GM23248 (cell line): ENCODE data around the gene SLC2A1. TPM values are rescaled to one million over a fixed set of nuclear protein-coding genes. Genes with fewer than 3 reads are reported as not detected.

Experiments
- DNase-seq: peaks from one replicate; pipeline ENCODE4 v3.0.0-alpha.2; 2015
- H2AFZ ChIP-seq: fragments of 200-600 bp; sonication (generic); 2 replicates; pipeline ENCODE4 v1.6.1; 2016; ENCODE audit warnings: antibody characterized with exemption
- H3F3A ChIP-seq: fragments of 200-600 bp; sonication (generic); 2 replicates; pipeline ENCODE4 v1.6.1; 2016; ENCODE audit warnings: mild to moderate bottlenecking, antibody characterized with exemption, mixed run types; ENCODE audit not compliant: insufficient read depth
- H3K27ac ChIP-seq: fragments of 200-600 bp; sonication (generic); 2 replicates; pipeline ENCODE4 v1.5.1; 2016; ENCODE audit warnings: mild to moderate bottlenecking
- H3K27me3 ChIP-seq: fragments of 200-600 bp; sonication (generic); replicated peaks from 2 replicates; pipeline ENCODE4 v1.6.1; 2016; ENCODE audit warnings: mild to moderate bottlenecking; ENCODE audit not compliant: insufficient read depth
- H3K36me3 ChIP-seq: fragments of 200-600 bp; sonication (generic); 2 replicates; pipeline ENCODE4 v1.6.1; 2016; ENCODE audit warnings: low read depth, mild to moderate bottlenecking
- H3K4me1 ChIP-seq: fragments of 200-600 bp; sonication (generic); 2 replicates; pipeline ENCODE4 v1.6.1; 2016; ENCODE audit warnings: mild to moderate bottlenecking; ENCODE audit not compliant: insufficient read depth
- H3K4me2 ChIP-seq: fragments of 200-600 bp; sonication (generic); one replicate; pipeline ENCODE4 v1.6.1; 2016; ENCODE audit warnings: mild to moderate bottlenecking; ENCODE audit not compliant: unreplicated experiment
- H3K4me3 ChIP-seq: fragments of 200-600 bp; sonication (generic); 2 replicates; pipeline ENCODE4 v1.5.1; 2016; ENCODE audit warnings: mild to moderate bottlenecking
- H3K79me2 ChIP-seq: fragments of 200-600 bp; sonication (generic); 2 replicates; pipeline ENCODE4 v1.6.1; 2016; ENCODE audit warnings: mild to moderate bottlenecking; ENCODE audit not compliant: insufficient read depth
- H3K9ac ChIP-seq: fragments of 200-600 bp; sonication (generic); 2 replicates; pipeline ENCODE4 v1.6.1; 2016; ENCODE audit warnings: mild to moderate bottlenecking
- H3K9me2 ChIP-seq: fragments of 200-600 bp; sonication (generic); 2 replicates; pipeline ENCODE4 v1.6.1; 2016; ENCODE audit warnings: mixed run types, mild to moderate bottlenecking, moderate library complexity; ENCODE audit not compliant: insufficient read depth
- H3K9me3 ChIP-seq: fragments of 200-600 bp; sonication (generic); one replicate; pipeline ENCODE4 v1.6.1; 2017; ENCODE audit warnings: low read depth
- H4K20me1 ChIP-seq: fragments of 200-600 bp; sonication (generic); 2 replicates; pipeline ENCODE4 v1.6.0; 2016; ENCODE audit not compliant: insufficient read depth
- EZH2 ChIP-seq: fragments of 200-600 bp; sonication (generic); IDR thresholded peaks from 2 replicates; pipeline ENCODE4 v1.6.1; 2018; ENCODE audit warnings: antibody characterized with exemption, mild to moderate bottlenecking; ENCODE audit not compliant: insufficient read depth, poor library complexity, severe bottlenecking
- EZH2phosphoT487 ChIP-seq: fragments of 200-600 bp; sonication (generic); IDR thresholded peaks from 2 replicates; pipeline ENCODE4 v1.6.1; 2018; ENCODE audit warnings: antibody characterized with exemption, moderate library complexity, mild to moderate bottlenecking, low read depth; ENCODE audit not compliant: insufficient read depth
- WGBS, 2 experiments: methylation state at CpG; one replicate each; pipeline ENCODE4 v1.1.6; 2015 to 2017; ENCODE audit warnings: low lambda C conversion rate in 2 of 2, low coverage in 1 of 2; ENCODE audit errors: missing lambda C conversion rate in 2 of 2; 5-methylcytosine and 5-hydroxymethylcytosine counted together
- in situ Hi-C: fragments of 300-500 bp; cut with MboI; formaldehyde crosslinking; loops from 2 replicates; pipeline ENCODE4 v1.15.0; 2020
- polyA plus RNA-seq: library from polyadenylated mRNA; unstranded; fragments of >200 nt; fragmentation: Nextera tagmentation; extraction: Ambion mirVana; gene quantifications from 2 replicates; pipeline ENCODE4 v1.2.1, GENCODE V29; 2016
- total RNA-seq: library from RNA; depleted of rRNA; stranded (reverse); fragments of >200 nt; shearing (Covaris generic); gene quantifications from 2 replicates; pipeline ENCODE4 v1.2.3, GENCODE V29; 2014

The SLC2A1 gene
- total and polyA plus RNA-seq, 2 experiments from 2014 or later: 142 to 315 TPM

DNA sequence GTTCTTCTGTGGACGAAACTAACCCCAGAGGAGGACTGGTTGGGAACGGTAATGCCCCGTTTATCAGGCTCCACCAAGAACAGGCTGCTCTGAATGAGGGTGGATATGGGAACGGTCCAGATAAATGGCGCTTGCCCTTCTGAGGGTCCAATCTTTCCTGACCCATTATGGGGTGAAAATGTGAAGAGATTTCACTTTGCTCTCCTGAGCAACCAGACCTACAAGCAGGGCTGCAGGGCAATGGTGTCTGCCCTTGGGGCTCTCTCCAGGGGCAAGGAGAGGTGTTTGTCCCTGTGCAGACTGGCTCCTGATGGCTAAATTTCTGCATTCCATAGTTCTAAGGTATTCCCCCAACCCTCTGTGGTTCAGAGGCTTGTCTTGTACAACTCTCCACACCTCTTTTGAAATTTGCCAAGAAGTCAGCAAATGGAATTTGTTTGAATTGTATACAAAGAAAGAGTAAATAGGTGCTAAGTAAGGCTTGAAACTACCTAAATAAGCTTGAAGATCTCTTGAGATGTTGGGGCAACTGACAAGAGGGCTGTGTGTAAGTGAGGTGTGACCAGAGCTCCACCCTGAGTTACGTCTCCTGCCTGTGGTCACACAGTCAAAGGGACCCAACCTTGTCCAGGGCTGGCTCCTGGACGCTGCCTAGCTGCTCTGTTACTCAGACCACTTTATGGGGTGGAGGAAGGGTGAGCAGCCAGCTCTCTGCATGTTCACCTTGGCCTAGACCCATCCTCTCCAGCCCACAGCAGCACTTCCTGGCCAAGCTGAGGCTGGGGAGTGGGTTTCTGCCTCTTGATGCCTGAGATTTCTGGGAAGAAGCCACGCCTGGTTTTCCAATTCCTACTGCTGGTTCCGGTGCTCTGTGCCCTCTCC lies 24.8 kb downstream of the SLC2A1 start:
- Histone ChIP-seq H3K4me2 (no peak overlapping the region), H3K9me3 (no peaks in the 10 kb centered on the region), H3F3A (peaks cover 23% of the 10 kb centered on the region), H3K4me1 (peaks cover 31% of the 10 kb centered on the region), H4K20me1 (no peaks in the 10 kb centered on the region), H3K36me3 (peaks cover 12% of the 10 kb centered on the region; the same call in 1 of the 2 replicates), H3K27ac (no peak overlapping the region), H3K4me3 (no peak overlapping the region), H3K9ac (no peak overlapping the region), H3K27me3 (no peaks in the 10 kb centered on the region), H2AFZ (no peak overlapping the region), H3K9me2 (no peaks in the 10 kb centered on the region), H3K79me2 (peaks cover 87% of the 10 kb centered on the region)
- WGBS, 2 experiments: 95 to 96% methylated on average over 9 of the region's 9 CpGs
- no peak for DNase-seq
- TF ChIP-seq EZH2phosphoT487 (no peak), EZH2 (no peak)
- in situ Hi-C loops: no loop called here

- H3K27ac ChIP-seq: no peak overlapping the region
- H3K4me2 ChIP-seq: no peak overlapping the region
- DNase-seq: no peak
- WGBS, 2 experiments: 96 to 99% methylated on average over 5 of the region's 5 CpGs
- peaks cover 17% of the 10 kb centered on the region; the same call in 1 of the 2 replicates for H3K36me3 ChIP-seq
- no peak overlapping the region for H2AFZ ChIP-seq
- peaks cover 80% of the 10 kb centered on the region for H3K79me2 ChIP-seq
- peaks cover 16% of the 10 kb centered on the region for H3F3A ChIP-seq
- H3K9me3 ChIP-seq: no peaks in the 10 kb centered on the region
- H3K4me1 ChIP-seq: peaks cover 27% of the 10 kb centered on the region
- no peaks in the 10 kb centered on the region for H3K27me3 ChIP-seq
- in situ Hi-C loops: no loop called here
- no peak overlapping the region for H3K9ac ChIP-seq
- TF ChIP-seq EZH2 (no peak), EZH2phosphoT487 (no peak)
- no peaks in the 10 kb centered on the region for H4K20me1 ChIP-seq
- H3K9me2 ChIP-seq: no peaks in the 10 kb centered on the region
- H3K4me3 ChIP-seq: no peak overlapping the region
Measured at GRCh38 chr1:42933060-42933586, 25.5 kb downstream of the SLC2A1 start.

GRCh38 chr1:42932442-42932941 lies 26.2 kb downstream of the SLC2A1 start:
- Histone ChIP-seq H3K9me3 (no peaks in the 10 kb centered on the region), H3K9me2 (no peaks in the 10 kb centered on the region), H3K79me2 (peaks cover 73% of the 10 kb centered on the region), H3F3A (peaks cover 9% of the 10 kb centered on the region), H3K4me2 (no peak overlapping the region), H3K27me3 (no peaks in the 10 kb centered on the region), H3K4me3 (no peak overlapping the region), H2AFZ (no peak overlapping the region), H4K20me1 (no peaks in the 10 kb centered on the region), H3K27ac (no peak overlapping the region), H3K36me3 (peaks cover 23% of the 10 kb centered on the region; the same call in 1 of the 2 replicates), H3K4me1 (peaks cover 20% of the 10 kb centered on the region), H3K9ac (no peak overlapping the region)
- 92 to 95% methylated on average over 5 of the region's 5 CpGs for WGBS, 2 experiments
- in situ Hi-C loops: no loop called here
- no peak for TF ChIP-seq EZH2phosphoT487
- no peak for TF ChIP-seq EZH2
- DNase-seq: no peak

DNA sequence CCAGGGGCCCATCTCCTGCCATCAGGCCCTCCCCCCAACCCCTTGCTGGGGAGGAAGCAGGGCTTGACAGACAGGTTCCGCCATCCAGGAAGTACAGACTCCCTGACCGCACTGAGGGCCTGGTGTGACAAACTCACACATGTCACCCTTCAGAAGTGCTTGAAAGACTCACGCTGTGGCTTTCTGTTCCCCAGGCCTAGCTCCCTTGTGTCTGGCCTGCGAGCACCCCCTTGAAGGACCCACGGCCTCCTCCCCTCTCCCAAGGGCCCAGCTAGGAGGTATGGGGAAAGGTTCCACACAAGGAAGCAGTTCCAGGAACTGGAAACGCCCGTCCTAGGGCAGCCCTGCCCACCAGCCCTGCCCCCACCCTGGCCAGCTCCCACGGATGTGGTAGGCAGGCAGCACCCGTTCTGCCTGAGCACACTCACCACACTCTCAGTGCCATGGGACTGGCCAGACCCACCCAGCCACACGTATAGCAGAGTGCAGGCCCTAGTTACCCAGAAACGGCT lies 26.7 kb downstream of the SLC2A1 start:
- H3K27ac ChIP-seq: no peak overlapping the region
- in situ Hi-C loops: no loop called here
- no peaks in the 10 kb centered on the region for H4K20me1 ChIP-seq
- peaks cover 68% of the 10 kb centered on the region for H3K79me2 ChIP-seq
- DNase-seq: no peak
- H3K27me3 ChIP-seq: no peaks in the 10 kb centered on the region
- H3K4me3 ChIP-seq: no peak overlapping the region
- H3K9me2 ChIP-seq: no peaks in the 10 kb centered on the region
- H3F3A ChIP-seq: peaks cover 4% of the 10 kb centered on the region
- peaks cover 15% of the 10 kb centered on the region for H3K4me1 ChIP-seq
- H3K9me3 ChIP-seq: no peaks in the 10 kb centered on the region
- H3K36me3 ChIP-seq: peaks cover 28% of the 10 kb centered on the region; the same call in 1 of the 2 replicates
- no peak overlapping the region for H2AFZ ChIP-seq
- no peak overlapping the region for H3K4me2 ChIP-seq
- 66 to 69% methylated on average over 11 of the region's 11 CpGs for WGBS, 2 experiments
- H3K9ac ChIP-seq: no peak overlapping the region
- TF ChIP-seq EZH2 (no peak), EZH2phosphoT487 (no peak)
